Tibial artery (tissue), 4 donors: ENCODE data around the gene UBN1.
"Not testable (repeated sequence)": the region's sequence is repeated elsewhere in the genome, so short reads cannot be mapped to it uniquely, and the experiment has no call there.

Source experiments
- DNase-seq, 2 donors: peaks; one replicate each; pipeline ENCODE4 v3.0.0-alpha.2; 2019
- H3K27ac ChIP-seq, 2 donors: fragments of 200-600 bp; sonication (generic) in 1 of 2; 1 replicate in 1 of 2; 2 replicates in 1 of 2; pipeline ENCODE4 v1.5.1; 2018 to 2019; ENCODE audit warnings: mild to moderate bottlenecking in 1 of 2
- H3K27me3 ChIP-seq, 2 donors: fragments of 200-600 bp; sonication (generic) in 1 of 2; one replicate each; pipeline versions ENCODE4 v1.5.1 to v1.6.0; 2016 to 2019
- H3K36me3 ChIP-seq, 3 donors: fragments of 200-600 bp; sonication (generic) in 2 of 3; one replicate each; pipeline ENCODE4 v1.5.1; 2016 to 2019; ENCODE audit warnings: mild to moderate bottlenecking in 2 of 3
- H3K4me1 ChIP-seq, 4 donors: fragments of 200-600 bp; sonication (generic) in 2 of 4; 1 replicate in 3 of 4; 2 replicates in 1 of 4; pipeline ENCODE4 v1.5.1; 2016 to 2019
- H3K4me3 ChIP-seq, 2 donors: fragments of 200-600 bp; sonication (generic) in 1 of 2; 1 replicate in 1 of 2; 2 replicates in 1 of 2; pipeline ENCODE4 v1.5.1; 2018 to 2019; ENCODE audit warnings: mild to moderate bottlenecking in 2 of 2
- H3K9me3 ChIP-seq, 3 donors: fragments of 200-600 bp; sonication (generic) in 1 of 3; one replicate each; pipeline ENCODE4 v1.5.1; 2016 to 2019
- CTCF ChIP-seq, 2 experiments: fragments of 200-600 bp in 1 of 2; fragments of 450-650 bp in 1 of 2; IDR thresholded peaks; one replicate each; pipeline ENCODE4 v1.5.1; 2017 to 2019; ENCODE audit warnings: antibody characterized with exemption in 2 of 2, mild to moderate bottlenecking in 1 of 2, moderate library complexity in 1 of 2
- intact Hi-C: fragments of 100-400 bp; cut with DNase I; formaldehyde crosslinking; loops from one replicate; pipeline ENCODE4 v1.15.0; 2023; ENCODE audit warnings: low total_unique reads

UBN1 gene

GRCh38 chr16:4927661-4928060 is 80.4 kb downstream of the UBN1 start:
- peaks cover 0 to 4% of the 10 kb centered on the region in 2 donors for H3K27me3 ChIP-seq
- no peak overlapping the region for H3K4me3 ChIP-seq
- H3K9me3 ChIP-seq: peaks cover 0 to 22% (median 7%) of the 10 kb centered on the region in 3 donors
- peaks cover 0 to 20% (median 0%) of the 10 kb centered on the region in 4 donors for H3K4me1 ChIP-seq
- H3K27ac ChIP-seq: no peak overlapping the region
- peaks cover 5 to 22% (median 6%) of the 10 kb centered on the region in 3 donors for H3K36me3 ChIP-seq
- DNase-seq: no peak
- TF ChIP-seq CTCF (IDR thresholded peaks at IDR 0.05): no peak
- intact Hi-C loops: no loop called here

- Histone ChIP-seq H3K9me3 (peaks cover 0 to 22% (median 7%) of the 10 kb centered on the region in 3 donors), H3K36me3 (peaks cover 5 to 22% (median 6%) of the 10 kb centered on the region in 3 donors), H3K4me1 (peaks cover 0 to 18% (median 0%) of the 10 kb centered on the region in 4 donors), H3K4me3 (no peak overlapping the region), H3K27ac (no peak overlapping the region), H3K27me3 (peaks cover 0 to 5% of the 10 kb centered on the region in 2 donors)
- intact Hi-C loops: no loop called here
- no peak for DNase-seq
- TF ChIP-seq CTCF (IDR thresholded peaks at IDR 0.05): no peak
Measured at GRCh38 chr16:4928227-4928626, 80.9 kb downstream of the UBN1 start.

- DNase-seq, H3K27me3 ChIP-seq, intact Hi-C loops, H3K27ac ChIP-seq, H3K4me3 ChIP-seq: not testable (repeated sequence)
- Histone ChIP-seq H3K4me1 (peaks cover 0 to 24% (median 7%) of the 10 kb centered on the region in 4 donors), H3K36me3 (peaks cover 5 to 22% (median 6%) of the 10 kb centered on the region in 3 donors), H3K9me3 (peaks cover 0 to 22% (median 7%) of the 10 kb centered on the region in 3 donors)
Measured at GRCh38 chr16:4929619-4930018, 82.3 kb downstream of the UBN1 start.

- H3K4me1 ChIP-seq: peaks cover 0 to 30% (median 25%) of the 10 kb centered on the region in 4 donors
- no peak overlapping the region for H3K4me3 ChIP-seq
- H3K9me3 ChIP-seq: peaks cover 0 to 16% (median 7%) of the 10 kb centered on the region in 3 donors
- intact Hi-C loops: no loop called here
- H3K36me3 ChIP-seq: peaks cover 5 to 22% (median 6%) of the 10 kb centered on the region in 3 donors
- H3K27ac ChIP-seq: no peak overlapping the region
- no peak for TF ChIP-seq CTCF (IDR thresholded peaks at IDR 0.05)
- DNase-seq: no peak
- peaks cover 0 to 22% of the 10 kb centered on the region in 2 donors for H3K27me3 ChIP-seq
Measured at GRCh38 chr16:4931381-4931780, 84.1 kb downstream of the UBN1 start.
